ENCODE measurements around the gene IRAK2.

- TF ChIP-seq, protein P1, sequence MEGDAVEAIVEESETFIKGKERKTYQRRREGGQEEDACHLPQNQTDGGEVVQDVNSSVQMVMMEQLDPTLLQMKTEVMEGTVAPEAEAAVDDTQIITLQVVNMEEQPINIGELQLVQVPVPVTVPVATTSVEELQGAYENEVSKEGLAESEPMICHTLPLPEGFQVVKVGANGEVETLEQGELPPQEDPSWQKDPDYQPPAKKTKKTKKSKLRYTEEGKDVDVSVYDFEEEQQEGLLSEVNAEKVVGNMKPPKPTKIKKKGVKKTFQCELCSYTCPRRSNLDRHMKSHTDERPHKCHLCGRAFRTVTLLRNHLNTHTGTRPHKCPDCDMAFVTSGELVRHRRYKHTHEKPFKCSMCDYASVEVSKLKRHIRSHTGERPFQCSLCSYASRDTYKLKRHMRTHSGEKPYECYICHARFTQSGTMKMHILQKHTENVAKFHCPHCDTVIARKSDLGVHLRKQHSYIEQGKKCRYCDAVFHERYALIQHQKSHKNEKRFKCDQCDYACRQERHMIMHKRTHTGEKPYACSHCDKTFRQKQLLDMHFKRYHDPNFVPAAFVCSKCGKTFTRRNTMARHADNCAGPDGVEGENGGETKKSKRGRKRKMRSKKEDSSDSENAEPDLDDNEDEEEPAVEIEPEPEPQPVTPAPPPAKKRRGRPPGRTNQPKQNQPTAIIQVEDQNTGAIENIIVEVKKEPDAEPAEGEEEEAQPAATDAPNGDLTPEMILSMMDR (IDR thresholded peaks at IDR 0.05; ENCODE audit: low read length) = no peak
- no peak for TF ChIP-seq EZH2 (IDR thresholded peaks at IDR 0.05; ENCODE audit: borderline replicate concordance, low read length)
Observed at GRCh38 chr3:10278501-10278900, 113.8 kb downstream of the IRAK2 start.

Data from OCI-LY1 (cell line).